NCI-H2196 (cell line): Measurements from ENCODE around the gene PFKFB1.

Source experiments
- DNase-seq: peaks from one replicate; lab custom pipeline; 2025; ENCODE audit not compliant: unreplicated experiment; lab: John Stamatoyannopoulos, UW

Gene PFKFB1

DNA sequence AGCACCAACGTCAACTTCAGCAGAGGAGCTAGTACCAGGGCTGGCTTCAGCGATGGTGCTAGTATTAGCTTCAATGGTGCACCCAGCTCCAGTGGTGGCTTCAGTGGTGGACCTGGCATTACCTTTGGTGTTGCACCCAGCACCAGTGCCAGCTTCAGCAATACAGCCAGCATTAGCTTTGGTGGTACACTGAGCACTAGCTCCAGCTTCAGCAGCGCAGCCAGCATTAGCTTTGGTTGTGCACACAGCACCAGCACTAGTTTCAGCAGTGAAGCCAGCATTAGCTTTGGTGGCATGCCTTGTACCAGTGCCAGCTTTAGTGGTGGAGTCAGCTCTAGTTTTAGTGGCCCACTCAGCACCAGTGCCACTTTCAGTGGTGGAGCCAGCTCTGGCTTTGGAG is 65.1 kb downstream of the PFKFB1 start:
- DNase-seq: no peak

GRCh38 chrX:54926978-54927377 is 67.0 kb downstream of the PFKFB1 start:
- DNase-seq: no peak

DNA sequence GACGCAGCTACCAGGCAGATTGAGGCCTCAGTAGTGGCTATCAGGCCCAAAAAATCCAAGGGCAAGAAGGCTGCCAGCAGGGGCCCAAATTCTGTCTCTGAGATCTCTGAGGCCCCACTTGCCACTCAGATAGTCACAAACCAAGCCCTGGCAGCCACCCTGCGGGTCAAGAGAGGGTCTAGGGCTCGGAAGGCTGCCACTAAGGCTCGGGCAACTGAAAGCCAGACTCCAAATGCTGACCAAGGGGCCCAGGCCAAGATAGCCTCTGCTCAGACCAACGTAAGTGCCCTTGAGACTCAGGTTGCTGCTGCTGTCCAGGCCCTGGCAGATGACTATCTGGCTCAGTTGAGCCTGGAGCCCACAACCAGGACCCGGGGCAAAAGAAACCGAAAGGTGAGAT is 70.6 kb downstream of the PFKFB1 start:
- no peak for DNase-seq

DNA sequence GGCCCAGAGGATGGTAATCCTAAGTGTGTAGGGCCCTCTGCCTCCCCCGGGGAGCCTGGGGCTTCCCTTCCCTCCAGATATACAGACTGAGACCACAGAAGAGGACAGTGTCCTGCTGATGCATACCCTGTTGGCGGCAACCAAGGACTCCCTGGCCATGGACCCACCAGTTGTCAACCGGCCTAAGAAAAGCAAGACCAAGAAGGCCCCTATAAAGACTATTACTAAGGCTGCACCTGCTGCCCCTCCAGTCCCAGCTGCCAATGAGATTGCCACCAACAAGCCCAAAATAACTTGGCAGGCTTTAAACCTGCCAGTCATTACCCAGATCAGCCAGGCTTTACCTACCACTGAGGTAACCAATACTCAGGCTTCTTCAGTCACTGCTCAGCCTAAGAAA is 71.4 kb downstream of the PFKFB1 start:
- DNase-seq: no peak

DNA sequence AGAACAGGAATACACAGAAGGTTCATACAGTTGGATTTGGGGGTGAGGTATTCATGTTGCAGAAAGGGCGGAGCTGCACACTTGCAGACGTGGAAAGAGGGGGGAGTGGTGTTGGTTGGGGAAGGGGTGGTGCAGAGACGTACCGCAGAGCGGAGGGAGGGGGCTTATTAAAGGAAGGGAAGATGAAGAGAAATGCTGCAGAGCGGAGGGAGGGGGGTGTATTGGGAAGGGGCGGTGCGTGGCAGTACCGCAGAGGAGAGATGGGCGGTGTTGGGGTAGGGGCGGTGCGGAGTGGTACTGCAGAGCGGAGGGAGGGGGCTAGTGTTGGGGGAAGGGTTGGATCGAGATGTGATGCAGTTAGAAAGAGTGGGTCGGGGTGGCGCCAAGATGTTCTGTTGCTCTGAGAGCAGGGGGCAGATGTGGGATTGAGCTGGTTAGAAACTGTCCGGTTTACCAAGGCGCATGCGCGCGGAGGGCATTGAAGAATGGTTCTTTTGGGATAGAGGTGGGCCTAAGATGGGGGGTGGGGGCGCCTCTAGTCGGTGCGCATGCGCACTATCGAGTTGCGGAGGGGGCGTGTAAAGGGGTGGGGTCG is 72.5 kb downstream of the PFKFB1 start:
- peak; percentile 66 for DNase-seq

GRCh38 chrX:54920610-54921426 is 73.2 kb downstream of the PFKFB1 start, which contains the start of gene TRO:
Gene TRO (plus strand): TSS chrX:54920824. CDS start chrX:54922247, 1,423 bp downstream.
- DNase-seq: no peak

DNA sequence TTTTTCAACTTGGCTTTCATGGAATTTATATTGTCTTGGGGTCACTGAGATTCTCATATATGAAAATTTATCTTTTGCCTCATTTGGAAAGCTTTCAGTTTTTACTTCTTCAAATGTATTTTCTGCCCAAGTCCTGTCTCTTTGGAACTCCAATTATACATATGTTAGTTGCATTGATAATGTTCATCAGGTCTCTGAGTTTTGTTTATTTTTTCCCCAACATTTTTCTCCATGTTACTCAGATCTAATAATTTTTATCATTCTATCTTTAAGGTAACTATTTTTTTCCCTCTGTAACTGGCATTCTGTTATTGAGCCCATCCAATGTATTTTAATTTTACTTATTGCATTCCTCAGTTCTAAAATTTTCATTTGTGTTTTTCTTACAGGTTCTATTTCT is 84.0 kb downstream of the PFKFB1 start:
- no peak for DNase-seq

- DNase-seq: no peak
Measured at GRCh38 chrX:54894159-54894558, 99.8 kb downstream of the PFKFB1 start.

DNA sequence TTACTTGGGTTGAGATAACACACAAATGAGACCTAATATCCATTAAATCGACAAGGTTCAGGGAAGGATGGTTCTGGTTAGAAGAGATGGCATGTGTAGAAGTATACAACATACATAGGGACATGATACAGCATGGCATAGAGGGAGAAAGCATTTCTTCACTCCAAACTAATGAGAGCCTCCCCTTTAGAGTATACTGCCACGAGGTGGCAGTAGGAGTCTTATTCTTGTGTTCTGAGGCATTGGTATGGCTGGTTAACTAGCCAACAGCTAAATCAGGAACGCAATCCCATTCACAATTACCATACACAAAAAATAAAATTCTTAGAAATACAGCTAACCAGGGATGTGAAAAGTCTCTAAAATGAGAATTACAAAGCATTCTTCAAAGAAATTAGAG is 102.4 kb downstream of the PFKFB1 start:
- DNase-seq: peak; percentile 1

DNA sequence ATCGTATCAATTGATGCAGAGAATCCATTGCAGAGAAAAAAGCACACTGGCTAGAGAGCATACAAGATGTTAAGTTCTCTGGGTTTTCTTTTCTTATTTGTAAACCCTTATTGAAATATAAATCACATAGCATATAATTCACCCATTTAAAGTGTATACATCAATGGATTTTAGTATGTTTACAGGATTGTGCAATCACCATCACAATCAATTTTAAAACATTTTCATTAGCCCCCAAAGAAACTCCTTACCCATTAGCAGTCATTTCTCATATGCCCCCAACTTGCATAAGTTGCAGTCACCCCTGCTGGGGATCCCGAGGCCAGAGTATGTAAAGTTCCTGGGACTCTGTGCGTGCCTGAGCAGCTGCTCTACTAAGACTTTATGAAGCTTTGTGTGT is 108.2 kb downstream of the PFKFB1 start:
- DNase-seq: no peak
